DMS153 treated with DMSO at 0.1 percent for 48 hours (cell line): ENCODE data around the gene FAT2.
"Not testable (repeated sequence)": the region's sequence is repeated elsewhere in the genome, so short reads cannot be mapped to it uniquely, and the experiment has no call there.

Experiments used
- DNase-seq: peaks from one replicate; lab custom pipeline; 2025; ENCODE audit not compliant: unreplicated experiment; lab: John Stamatoyannopoulos, UW

Gene FAT2

GRCh38 chr5:151615431-151615830, 24.3 kb upstream of the FAT2 start:
- no peak for DNase-seq

GRCh38 chr5:151614565-151614964, 23.4 kb upstream of the FAT2 start:
- DNase-seq: no peak

GRCh38 chr5:151612689-151613427, 21.7 kb upstream of the FAT2 start:
- DNase-seq: no peak

- no peak for DNase-seq
Observed at GRCh38 chr5:151611127-151611775, 20.1 kb upstream of the FAT2 start.

GRCh38 chr5:151608522-151608921, 17.4 kb upstream of the FAT2 start:
- DNase-seq: no peak

DNA sequence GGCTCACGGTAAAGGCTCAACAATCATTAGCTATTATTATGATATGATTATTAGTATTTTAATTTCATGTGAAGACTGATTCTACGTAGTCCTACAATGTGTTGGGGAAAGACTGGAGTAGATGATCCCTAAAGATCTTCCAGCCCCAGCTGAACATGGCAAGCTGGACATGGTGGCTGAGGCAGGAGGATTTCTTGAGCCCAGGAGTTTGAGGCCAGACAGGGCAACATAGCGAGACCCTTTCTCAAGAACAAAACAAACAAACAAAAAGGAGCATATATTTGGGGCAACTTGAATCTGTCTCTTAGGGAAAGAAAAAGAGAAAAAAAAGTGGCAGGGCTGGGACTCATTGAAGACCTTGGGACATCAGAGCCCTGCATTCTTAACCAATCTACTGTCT, 16.2 kb upstream of the FAT2 start:
- DNase-seq: no peak

DNA sequence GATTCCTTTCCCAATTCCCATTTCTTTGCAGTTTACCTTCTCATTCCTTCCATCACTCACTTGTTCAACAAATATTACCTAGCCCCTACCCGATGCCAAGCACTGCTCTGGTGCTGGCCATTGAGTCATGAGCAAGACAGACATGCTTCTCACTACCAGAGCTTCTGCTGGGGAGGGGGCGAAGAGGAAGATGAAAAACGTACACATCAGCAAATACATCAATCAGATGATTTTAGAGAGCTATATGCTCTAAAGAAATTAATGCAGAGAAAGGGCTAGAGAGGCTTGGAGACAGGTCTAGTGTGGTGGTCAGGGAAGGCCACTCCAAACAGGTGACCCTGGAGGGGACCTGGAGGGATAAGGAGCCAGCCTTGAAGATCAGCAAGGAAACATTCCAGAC, 14.4 kb upstream of the FAT2 start:
- no peak for DNase-seq

DNA sequence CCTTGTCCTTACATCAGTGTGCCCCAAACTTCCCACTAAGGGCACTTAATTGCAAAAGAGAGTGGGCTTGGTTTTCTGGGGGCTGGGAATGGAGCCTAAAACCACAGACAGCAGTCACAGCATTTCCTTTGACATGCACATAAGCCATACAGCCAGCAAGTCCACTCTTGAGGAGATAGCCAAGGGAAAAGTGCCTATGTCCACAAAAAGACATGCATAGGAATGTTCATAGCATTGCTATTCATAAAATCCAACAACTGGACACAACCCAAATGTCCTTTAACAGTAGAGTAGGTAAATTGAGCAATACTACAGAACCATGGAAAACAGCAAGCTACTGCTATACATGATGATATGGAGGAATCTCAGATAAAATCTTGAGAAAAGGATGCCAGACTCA, 11.7 kb upstream of the FAT2 start:
- no peak for DNase-seq

- DNase-seq: no peak
Observed at GRCh38 chr5:151601391-151601790, 10.3 kb upstream of the FAT2 start.

GRCh38 chr5:151600069-151600665, 9.0 kb upstream of the FAT2 start:
- no peak for DNase-seq

GRCh38 chr5:151598984-151599383, 7.9 kb upstream of the FAT2 start:
- DNase-seq: no peak

- no peak for DNase-seq
Observed at GRCh38 chr5:151598549-151598948, 7.4 kb upstream of the FAT2 start.

DNA sequence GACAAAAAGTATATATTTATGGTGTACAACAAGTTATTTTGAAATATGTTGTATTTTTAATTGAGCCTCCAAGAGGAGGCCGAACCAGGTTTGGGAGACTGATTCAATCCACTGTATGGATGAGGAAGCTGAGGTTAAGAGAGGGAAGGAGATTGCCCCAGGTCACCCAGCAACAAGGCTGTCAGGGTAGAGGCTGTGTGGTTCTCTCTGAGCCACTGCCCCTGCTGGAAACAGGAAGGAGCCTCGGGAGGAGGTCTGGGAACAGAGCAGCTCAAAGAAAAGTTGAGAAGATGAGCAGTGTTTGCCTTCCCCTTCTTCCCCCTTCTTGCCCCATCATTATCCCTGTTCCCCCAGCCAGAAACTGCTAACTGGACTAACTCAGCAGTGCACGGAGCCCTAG, 6.6 kb upstream of the FAT2 start:
- DNase-seq: no peak

DNA sequence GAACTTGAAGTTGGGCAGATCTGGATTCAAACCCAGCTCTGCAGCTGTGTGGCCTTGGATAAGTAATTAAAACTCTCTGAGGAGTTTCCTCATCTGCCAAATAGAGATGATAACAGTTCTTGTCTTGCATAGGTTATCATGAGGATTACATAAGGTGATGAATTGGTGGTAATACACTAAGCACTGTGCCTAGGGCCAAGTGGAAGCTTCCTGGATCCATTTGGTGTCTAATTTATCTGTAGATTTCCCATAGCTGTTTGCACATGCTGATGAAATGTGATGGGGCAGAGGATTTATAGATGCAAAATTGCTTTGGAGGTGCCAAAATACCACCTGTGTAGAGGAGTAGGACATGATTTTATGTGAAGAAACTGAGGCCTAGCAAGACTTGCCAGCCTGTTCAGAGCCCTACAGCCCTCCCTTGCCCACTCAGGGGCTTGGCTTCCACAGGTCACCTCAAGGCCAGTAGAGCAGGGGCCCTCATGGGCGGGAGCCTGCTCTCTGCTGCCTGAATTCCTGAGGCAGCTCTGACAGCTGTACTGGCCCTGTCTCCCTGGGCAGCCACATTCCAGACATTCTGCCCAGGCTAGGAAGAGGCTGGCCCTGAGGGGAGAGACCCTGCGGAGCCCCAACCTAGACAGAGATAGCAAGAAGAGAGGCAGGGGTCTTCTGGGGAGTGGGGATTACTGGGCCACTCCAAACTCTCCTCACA, 5.9 kb upstream of the FAT2 start:
- DNase-seq: no peak

GRCh38 chr5:151595411-151595826, 4.3 kb upstream of the FAT2 start:
- DNase-seq: no peak

GRCh38 chr5:151592855-151593408, 1.8 kb upstream of the FAT2 start:
- DNase-seq: no peak

- DNase-seq: no peak
Observed at GRCh38 chr5:151589878-151590570, 1.1 kb downstream of the FAT2 start.

- no peak for DNase-seq
Observed at GRCh38 chr5:151587796-151588555, 3.2 kb downstream of the FAT2 start.

GRCh38 chr5:151585970-151586369, 5.2 kb downstream of the FAT2 start:
- DNase-seq: no peak

DNA sequence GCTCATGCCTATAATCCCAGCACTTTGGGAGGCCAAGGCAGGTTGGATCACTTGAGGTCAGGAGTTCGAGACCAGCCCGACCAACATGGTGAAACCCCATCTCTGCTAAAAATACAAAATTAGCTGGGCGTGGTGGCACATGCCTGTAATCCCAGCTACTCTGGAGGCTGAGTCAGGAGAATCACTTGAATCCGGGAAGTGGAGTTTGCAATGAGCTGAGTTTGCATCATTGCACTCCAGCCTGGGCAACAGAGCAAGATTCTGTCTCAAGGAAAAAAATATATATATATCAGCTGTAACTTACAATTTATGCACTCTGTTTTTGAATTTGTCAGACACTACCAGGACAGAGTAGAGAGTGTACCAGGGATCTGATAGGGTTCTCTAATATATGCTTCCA, 5.8 kb downstream of the FAT2 start:
- not testable (repeated sequence) for DNase-seq
